GM18499 (cell line): Measurements from ENCODE around the gene BBS9.
A peak's percentile ranks its signal among the peaks of the same experiment; 100 is the strongest.
"Not testable (repeated sequence)": the region's sequence is repeated elsewhere in the genome, so short reads cannot be mapped to it uniquely, and the experiment has no call there.

ENCODE experiments used
- ATAC-seq: cut with Tn5 transposase; IDR thresholded peaks from one replicate; pipeline ENCODE4 v1.9.1; 2021; ENCODE audit warnings: moderate number of reproducible peaks; ENCODE audit not compliant: insufficient read depth, unreplicated experiment

Gene BBS9

DNA sequence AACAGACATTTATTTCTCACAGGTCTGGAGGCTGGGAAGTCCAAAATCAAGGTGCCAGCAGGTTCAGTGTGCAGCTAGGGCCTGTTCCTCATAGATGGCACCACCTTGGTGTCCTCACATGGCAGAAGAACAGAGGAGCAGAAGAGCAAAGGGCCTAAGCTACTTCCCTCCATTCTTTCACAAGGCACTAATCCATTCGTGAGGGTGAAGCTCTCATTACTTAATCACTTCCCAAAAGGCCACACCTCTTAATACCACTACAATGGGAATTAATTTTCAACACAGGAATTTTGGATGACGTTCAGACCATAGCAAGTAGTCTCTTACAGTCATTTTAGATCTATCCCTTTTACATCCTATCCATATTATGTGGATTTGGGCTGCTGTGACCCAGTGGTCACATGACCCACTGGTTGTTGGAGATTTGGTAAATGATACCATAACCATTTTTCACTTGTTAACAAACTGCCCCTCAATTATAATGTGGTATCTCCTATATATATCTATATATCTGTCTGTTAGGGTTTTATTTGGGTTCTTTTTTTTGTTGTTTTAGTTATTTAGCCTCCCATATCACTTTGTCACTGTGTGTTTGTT lies 63.4 kb downstream of the BBS9 start:
- ATAC-seq: no peak

DNA sequence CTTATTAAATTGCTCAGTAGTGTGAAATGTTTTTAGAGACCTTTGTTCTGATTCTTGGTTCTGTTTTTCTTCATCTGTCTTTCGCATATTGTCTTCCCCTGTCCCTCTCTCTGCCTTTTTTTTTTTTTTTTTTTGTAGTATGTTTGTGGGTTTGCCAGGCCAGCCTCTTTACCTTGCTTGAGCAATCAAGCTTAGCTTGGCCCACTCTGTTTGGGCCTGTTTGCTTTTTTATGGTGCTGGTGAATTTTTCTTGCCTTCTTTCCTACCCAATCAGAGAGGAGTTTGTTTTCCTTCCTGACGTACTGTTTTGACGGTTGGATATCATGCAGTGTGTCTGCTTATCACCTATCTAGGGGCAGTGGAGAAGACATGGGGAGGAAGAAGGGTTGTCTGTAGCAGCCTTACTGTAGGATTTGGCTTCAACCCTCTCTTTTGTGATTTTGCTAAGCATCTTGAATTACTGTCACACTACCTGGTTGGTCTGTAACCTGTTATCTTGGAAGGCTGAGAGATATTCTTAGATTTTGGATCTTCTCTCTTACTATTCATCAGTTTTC lies 64.0 kb downstream of the BBS9 start:
- ATAC-seq: no peak

DNA sequence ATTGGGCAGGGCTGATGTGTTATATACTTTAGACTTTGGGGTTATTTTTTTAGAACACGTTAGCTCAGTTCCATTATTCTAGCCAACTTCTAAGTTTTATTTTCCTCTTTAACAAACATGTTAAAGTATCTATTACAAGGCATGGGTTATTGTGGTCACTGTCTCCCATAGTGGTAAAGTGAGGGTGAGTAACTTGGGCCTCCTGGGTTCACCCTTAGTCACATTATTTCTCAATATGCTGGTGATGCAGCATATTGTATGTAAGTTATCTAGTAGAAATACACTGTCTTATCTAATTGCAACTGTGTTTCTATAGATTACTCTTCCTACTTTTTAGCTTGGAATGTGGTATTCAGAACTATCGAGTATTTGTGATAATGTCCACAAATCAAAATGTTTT lies 65.9 kb downstream of the BBS9 start:
- no peak for ATAC-seq

DNA sequence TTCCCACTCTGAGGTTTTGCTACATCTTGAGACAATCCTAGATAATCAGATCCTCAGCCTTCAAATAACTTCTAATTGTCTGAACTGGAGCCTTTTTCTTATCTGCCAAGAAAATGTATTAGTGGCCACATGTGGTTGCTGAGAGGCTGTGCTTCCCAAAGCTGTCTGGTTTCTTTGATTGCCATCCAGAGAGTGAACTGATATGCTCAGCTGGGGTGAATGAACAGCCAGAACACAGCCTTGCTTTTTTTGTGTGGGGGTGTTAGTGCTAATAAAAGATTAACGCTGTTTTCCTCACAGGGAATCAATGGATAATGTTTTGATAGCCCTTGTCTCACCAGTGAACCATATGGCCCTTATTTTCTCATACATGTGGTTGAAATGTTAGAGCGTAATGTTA lies 66.9 kb downstream of the BBS9 start:
- ATAC-seq: no peak

DNA sequence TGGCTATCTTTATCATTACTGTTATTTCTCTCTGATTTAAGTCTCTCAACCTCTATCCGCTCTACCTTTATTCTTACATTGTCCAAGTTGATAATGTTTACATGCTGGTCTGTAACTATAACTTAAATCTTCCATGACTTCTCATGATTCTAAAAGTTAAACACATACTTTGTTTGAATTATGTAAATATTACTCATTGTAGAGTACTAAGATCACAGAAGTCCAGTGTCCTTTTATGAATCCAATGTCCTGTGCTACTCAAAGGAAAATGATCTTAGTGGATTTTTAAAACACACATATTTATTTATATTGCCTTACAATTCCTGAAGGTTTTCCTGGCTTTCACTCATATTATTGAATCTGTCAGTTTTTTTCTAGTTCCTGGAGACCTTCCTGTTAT lies 70.9 kb downstream of the BBS9 start:
- ATAC-seq: no peak

- ATAC-seq: no peak
Measured at GRCh38 chr7:33201821-33202220, 72.5 kb downstream of the BBS9 start.

- ATAC-seq: no peak
Measured at GRCh38 chr7:33210958-33211357, 81.6 kb downstream of the BBS9 start.

GRCh38 chr7:33212144-33212543 lies 82.8 kb downstream of the BBS9 start:
- no peak for ATAC-seq

DNA sequence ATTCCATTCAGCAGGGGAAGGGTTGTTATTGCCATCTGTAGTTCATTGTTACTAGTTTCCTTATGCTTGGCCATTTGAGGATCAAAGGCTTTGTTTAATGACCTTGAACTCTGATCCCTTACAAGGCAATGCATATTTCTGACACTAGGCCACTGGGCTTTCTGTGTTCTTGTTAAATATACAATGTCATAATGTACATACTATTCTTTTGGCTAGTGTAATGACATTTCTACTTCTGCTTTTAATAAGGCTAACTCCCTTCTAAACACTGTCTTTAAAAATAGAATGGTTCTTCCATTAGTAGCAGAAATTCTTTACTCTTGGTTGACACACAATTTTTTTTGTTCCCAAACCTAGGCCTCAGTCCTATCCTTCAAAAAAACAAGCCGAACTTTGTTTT lies 86.6 kb downstream of the BBS9 start:
- ATAC-seq: no peak

GRCh38 chr7:33217595-33217994 lies 88.2 kb downstream of the BBS9 start:
- no peak for ATAC-seq

- not testable (repeated sequence) for ATAC-seq
Measured at GRCh38 chr7:33218841-33219535, 89.6 kb downstream of the BBS9 start.

GRCh38 chr7:33220231-33220630 lies 90.9 kb downstream of the BBS9 start:
- no peak for ATAC-seq

GRCh38 chr7:33221390-33221789 lies 92.0 kb downstream of the BBS9 start:
- ATAC-seq: no peak

GRCh38 chr7:33232632-33233145 lies 103.3 kb downstream of the BBS9 start:
- ATAC-seq: no peak

GRCh38 chr7:33233659-33234058 lies 104.3 kb downstream of the BBS9 start:
- no peak for ATAC-seq

DNA sequence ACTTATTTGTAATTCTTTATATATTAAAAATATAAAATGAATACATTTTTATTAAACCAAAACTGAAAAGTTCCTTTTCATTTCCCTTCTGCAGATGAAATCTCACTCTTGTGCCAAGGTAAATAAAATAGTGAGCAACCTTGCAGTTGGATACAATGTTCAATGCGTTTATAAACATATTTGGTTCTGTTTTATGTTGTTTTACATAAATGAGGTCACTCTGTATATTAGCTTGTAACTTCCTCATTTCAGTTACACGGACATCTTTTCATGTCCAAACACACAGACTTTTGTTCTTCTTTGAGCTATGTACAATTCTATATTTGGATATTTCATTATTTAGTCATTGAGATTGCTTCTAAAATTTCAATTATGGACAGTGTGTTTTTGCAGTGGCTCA lies 107.7 kb downstream of the BBS9 start:
- ATAC-seq: peak; percentile 50

- no peak for ATAC-seq
Measured at GRCh38 chr7:33243319-33243881, 114.0 kb downstream of the BBS9 start.

GRCh38 chr7:33248671-33249070 lies 119.3 kb downstream of the BBS9 start:
- no peak for ATAC-seq

DNA sequence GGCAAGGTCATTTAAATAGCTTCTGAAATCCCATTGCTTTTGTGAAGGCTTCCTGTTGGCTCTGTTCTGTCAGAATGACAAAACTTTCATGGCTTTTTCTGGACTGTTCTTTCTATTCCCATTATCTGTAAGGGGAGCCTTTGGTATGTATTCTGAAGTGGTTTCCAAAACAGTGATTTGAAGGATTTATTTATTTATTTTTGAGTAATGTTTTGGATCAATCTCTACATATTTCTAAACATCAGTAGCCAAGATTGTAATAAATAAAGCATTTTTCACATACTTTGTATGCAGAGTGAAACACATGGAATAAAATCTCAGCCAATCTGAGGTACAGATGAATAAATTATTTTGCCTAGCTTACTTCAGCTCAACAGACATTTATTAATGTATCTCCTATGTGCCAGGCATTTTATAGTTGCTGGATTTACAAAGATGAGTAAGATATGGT lies 121.1 kb downstream of the BBS9 start:
- no peak for ATAC-seq

GRCh38 chr7:33251301-33251700 lies 121.9 kb downstream of the BBS9 start:
- no peak for ATAC-seq

DNA sequence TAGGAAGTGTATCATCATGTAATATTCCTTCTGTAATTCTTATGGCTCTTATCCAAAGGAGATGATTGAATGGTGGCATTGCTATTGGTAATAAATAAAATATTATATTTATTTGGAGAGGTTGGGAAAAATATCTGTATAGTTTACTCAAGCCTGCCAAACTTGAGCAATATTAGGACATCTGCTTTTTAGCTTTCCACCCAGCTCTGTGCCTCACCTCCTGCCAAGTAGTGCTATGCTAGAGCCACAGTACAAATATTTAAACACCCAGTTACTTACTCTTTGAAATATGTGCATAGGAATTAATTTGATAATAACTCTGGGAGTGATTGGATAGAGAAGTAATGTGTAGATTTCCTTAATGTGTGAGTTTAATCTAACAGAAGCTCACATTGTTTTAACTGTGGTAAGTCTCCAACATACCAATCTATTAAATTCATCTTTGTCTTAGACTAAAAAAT lies 129.2 kb downstream of the BBS9 start:
- ATAC-seq: no peak
